ENCODE results near the gene SLC6A20. TPM values are rescaled to one million over a fixed set of nuclear protein-coding genes. Genes with fewer than 3 reads are reported as not detected.
A peak's percentile ranks its signal among the peaks of the same experiment; 100 is the strongest.

SLC6A20 gene
- polyA plus RNA-seq, 1 donor (not counting 4 experiments of a cell fraction or from before 2014, with no cell fraction given): 0.34 TPM

GRCh38 chr3:45817831-45818522, 21.6 kb upstream of the SLC6A20 start:
- TF ChIP-seq CTCF (optimal IDR thresholded peaks at IDR 0.05 in 1 of 3, IDR thresholded peaks at IDR 0.05 in 1 of 3, conservative IDR thresholded peaks at IDR 0.05 in 1 of 3; ENCODE audit: extremely low read depth in 1 of 3, insufficient read depth in 2 of 3, low read length in 3 of 3): no peak
- no peak for TF ChIP-seq EZH2 (IDR thresholded peaks at IDR 0.05; ENCODE audit: low read length)
- peak overlapping the region; percentile 65 for H3K4me2 ChIP-seq (ENCODE audit: control insufficient read depth, extremely low read depth, insufficient read depth, low read depth, low read length)
- no peaks in the 10 kb centered on the region for H3K9me3 ChIP-seq (ENCODE audit: control insufficient read depth, low read depth, low read length)
- no peak overlapping the region for H2AFZ ChIP-seq (ENCODE audit: control insufficient read depth, low read length)
- H4K20me1 ChIP-seq (ENCODE audit: control insufficient read depth, extremely low read depth, insufficient read depth, low read length): no peaks in the 10 kb centered on the region
- peaks cover 34% of the 10 kb centered on the region for H3K4me1 ChIP-seq (ENCODE audit: control insufficient read depth, extremely low read depth, insufficient read depth, low read length)
- H3K27ac ChIP-seq (ENCODE audit: control insufficient read depth, insufficient read depth, low read length): peak overlapping the region; percentile 77
- H3K79me2 ChIP-seq (ENCODE audit: control insufficient read depth, insufficient read depth, low read length): no peaks in the 10 kb centered on the region
- no peaks in the 10 kb centered on the region for H3K27me3 ChIP-seq (ENCODE audit: control insufficient read depth, extremely low read depth, insufficient read depth, low read length)
- peak overlapping the region; percentile 28 for H3K9ac ChIP-seq (ENCODE audit: control insufficient read depth, extremely low read depth, insufficient read depth, low read length)
- H3K9me1 ChIP-seq (ENCODE audit: control insufficient read depth, extremely low read depth, insufficient read depth, low read length): no peaks in the 10 kb centered on the region
- H3K4me3 ChIP-seq (ENCODE audit: control insufficient read depth in 2 of 3, extremely low read depth in 1 of 3, insufficient read depth in 2 of 3, low read depth in 1 of 3, low read length in 3 of 3): peak overlapping the region in 1 of 3 experiments; percentile 21
- dilution Hi-C loops (cut with MboI; ENCODE audit: extremely low pct_ligation_motif_present, low sequenced_read_pairs): no loop called here
- DNase-seq (ENCODE audit: low read depth, low spot score): peak; percentile 95
- H3K36me3 ChIP-seq (ENCODE audit: control insufficient read depth in 2 of 2, extremely low read depth in 1 of 2, insufficient read depth in 2 of 2, low read length in 2 of 2): peaks cover 0 to 2% of the 10 kb centered on the region in 2 experiments
- peak; percentile 93 for FAIRE-seq

GRCh38 chr3:45816544-45816943, 20.2 kb upstream of the SLC6A20 start:
- no peak overlapping the region for H2AFZ ChIP-seq (ENCODE audit: control insufficient read depth, low read length)
- peak overlapping the region; percentile 52 for H3K4me2 ChIP-seq (ENCODE audit: control insufficient read depth, extremely low read depth, insufficient read depth, low read depth, low read length)
- no peak overlapping the region for H3K27ac ChIP-seq (ENCODE audit: control insufficient read depth, insufficient read depth, low read length)
- H3K9ac ChIP-seq (ENCODE audit: control insufficient read depth, extremely low read depth, insufficient read depth, low read length): no peak overlapping the region
- peak; percentile 79 for DNase-seq (ENCODE audit: low read depth, low spot score)
- H3K9me3 ChIP-seq (ENCODE audit: control insufficient read depth, low read depth, low read length): no peaks in the 10 kb centered on the region
- no peaks in the 10 kb centered on the region for H3K27me3 ChIP-seq (ENCODE audit: control insufficient read depth, extremely low read depth, insufficient read depth, low read length)
- peaks cover 34% of the 10 kb centered on the region for H3K4me1 ChIP-seq (ENCODE audit: control insufficient read depth, extremely low read depth, insufficient read depth, low read length)
- peak; percentile 95 for FAIRE-seq
- dilution Hi-C loops (cut with MboI; ENCODE audit: extremely low pct_ligation_motif_present, low sequenced_read_pairs): no loop called here
- H3K36me3 ChIP-seq (ENCODE audit: control insufficient read depth in 2 of 2, extremely low read depth in 1 of 2, insufficient read depth in 2 of 2, low read length in 2 of 2): no peaks in the 10 kb centered on the region
- no peak overlapping the region for H3K4me3 ChIP-seq (ENCODE audit: control insufficient read depth in 2 of 3, extremely low read depth in 1 of 3, insufficient read depth in 2 of 3, low read depth in 1 of 3, low read length in 3 of 3)
- H3K9me1 ChIP-seq (ENCODE audit: control insufficient read depth, extremely low read depth, insufficient read depth, low read length): no peaks in the 10 kb centered on the region
- TF ChIP-seq EZH2 (IDR thresholded peaks at IDR 0.05; ENCODE audit: low read length) (no peak), CTCF (optimal IDR thresholded peaks at IDR 0.05 in 1 of 3, IDR thresholded peaks at IDR 0.05 in 1 of 3, conservative IDR thresholded peaks at IDR 0.05 in 1 of 3; ENCODE audit: extremely low read depth in 1 of 3, insufficient read depth in 2 of 3, low read length in 3 of 3) (no peak)
- no peaks in the 10 kb centered on the region for H3K79me2 ChIP-seq (ENCODE audit: control insufficient read depth, insufficient read depth, low read length)
- no peaks in the 10 kb centered on the region for H4K20me1 ChIP-seq (ENCODE audit: control insufficient read depth, extremely low read depth, insufficient read depth, low read length)

Measured in keratinocyte (primary cell).